Measurements from ENCODE around the gene TMEM219. TPM values are rescaled to one million over a fixed set of nuclear protein-coding genes. Genes with fewer than 3 reads are reported as not detected.

The TMEM219 gene
- total RNA-seq, 2 donors from 2014 or later, result 122 to 136 TPM

DNA sequence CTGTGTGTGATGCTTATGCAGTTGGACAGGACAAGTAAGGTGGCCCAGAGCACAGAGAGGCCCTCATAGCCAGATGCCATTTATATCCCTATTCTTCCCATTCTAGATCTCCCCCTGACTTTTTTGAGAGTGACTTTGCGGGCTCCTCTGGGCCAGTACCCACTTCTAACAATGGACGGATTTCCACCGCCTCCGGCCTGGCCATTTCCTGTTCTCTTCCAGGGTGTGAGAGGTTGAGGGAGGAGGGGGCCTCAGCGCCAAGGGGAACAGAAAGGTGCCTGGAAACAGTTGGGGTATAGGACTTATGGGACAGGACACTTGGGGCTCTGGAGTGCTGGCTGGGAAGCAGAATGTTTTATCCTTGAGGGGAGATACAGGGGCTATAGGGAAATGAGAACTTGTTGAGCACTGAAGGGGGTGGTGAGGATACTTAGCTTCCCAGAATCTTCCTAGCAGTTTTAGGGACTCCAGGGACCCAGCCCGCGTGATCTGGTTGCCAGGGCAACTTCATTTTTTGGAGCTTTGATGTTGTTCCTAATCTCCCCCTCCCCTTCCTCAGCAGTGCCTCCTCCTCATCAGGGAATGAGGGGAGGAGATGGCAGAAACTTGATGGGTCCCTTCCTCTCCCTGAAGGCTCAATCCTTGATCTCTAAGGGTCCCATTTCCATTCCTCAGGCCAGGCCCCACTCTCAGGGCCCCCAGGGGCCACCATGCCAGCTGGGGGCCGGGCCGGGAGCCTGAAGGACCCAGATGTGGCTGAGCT is 15.4 kb downstream of the TMEM219 start:
- Mint-ChIP-seq H3K4me1 (peaks cover 21% of the 10 kb centered on the region), H3K9me3 (peaks cover 8% of the 10 kb centered on the region), H3K36me3 (ENCODE audit: low read depth) (peaks cover 47% of the 10 kb centered on the region), H3K27me3 (ENCODE audit: insufficient read depth) (peaks cover 2% of the 10 kb centered on the region), H3K27ac (peak overlapping the region; percentile 75), H3K4me3 (no peak overlapping the region)
- WGBS, 2 experiments (ENCODE audit: insufficient coverage in 1 of 2, insufficient read length in 1 of 2), result 82 to 92% methylated on average over 3 to 9 of the region's 9 CpGs
- peaks cover 55% of the 10 kb centered on the region for H3K36me3 ChIP-seq (ENCODE audit: control insufficient read depth, insufficient read depth, low read length)
- DNase-seq, result no peak
- H3K9me3 ChIP-seq (ENCODE audit: control insufficient read depth, low read length), result peaks cover 9% of the 10 kb centered on the region
- TF ChIP-seq CTCF (conservative IDR thresholded peaks at IDR 0.05), result no peak
- no peaks in the 10 kb centered on the region for H3K27me3 ChIP-seq (ENCODE audit: control insufficient read depth, insufficient read depth, low read length, poor library complexity, severe bottlenecking)
- H3K4me3 ChIP-seq (ENCODE audit: low read length), result peak overlapping the region; percentile 96
- H3K27ac ChIP-seq (ENCODE audit: low read depth, low read length), result no peak overlapping the region
- peaks cover 9% of the 10 kb centered on the region for H3K4me1 ChIP-seq (ENCODE audit: control insufficient read depth, insufficient read depth, low read length)
- H3K9ac ChIP-seq (ENCODE audit: extremely low read depth, low read length, poor library complexity, severe bottlenecking), result no peak overlapping the region

GRCh38 chr16:29978081-29978480 is 16.2 kb downstream of the TMEM219 start:
- H3K4me1 Mint-ChIP-seq, result peaks cover 21% of the 10 kb centered on the region

GRCh38 chr16:29978564-29979270 is 16.8 kb downstream of the TMEM219 start:
- H3K27me3 Mint-ChIP-seq (ENCODE audit: insufficient read depth), result no peaks in the 10 kb centered on the region
- Histone ChIP-seq H3K27ac (ENCODE audit: low read depth, low read length) (no peak overlapping the region), H3K4me1 (ENCODE audit: control insufficient read depth, insufficient read depth, low read length) (peaks cover 9% of the 10 kb centered on the region), H3K27me3 (ENCODE audit: control insufficient read depth, insufficient read depth, low read length, poor library complexity, severe bottlenecking) (no peaks in the 10 kb centered on the region), H3K36me3 (ENCODE audit: control insufficient read depth, insufficient read depth, low read length) (peaks cover 59% of the 10 kb centered on the region), H3K9me3 (ENCODE audit: control insufficient read depth, low read length) (no peaks in the 10 kb centered on the region), H3K9ac (ENCODE audit: extremely low read depth, low read length, poor library complexity, severe bottlenecking) (no peak overlapping the region), H3K4me3 (ENCODE audit: low read length) (no peak overlapping the region)
- 92 to 94% methylated on average over 3 to 9 of the region's 9 CpGs for WGBS, 2 experiments (ENCODE audit: insufficient coverage in 1 of 2, insufficient read length in 1 of 2)
- H3K27ac Mint-ChIP-seq, result no peak overlapping the region
- no peaks in the 10 kb centered on the region for H3K9me3 Mint-ChIP-seq
- no peak for DNase-seq
- TF ChIP-seq CTCF (conservative IDR thresholded peaks at IDR 0.05), result no peak
- H3K4me1 Mint-ChIP-seq, result peaks cover 21% of the 10 kb centered on the region
- no peak overlapping the region for H3K4me3 Mint-ChIP-seq
- H3K36me3 Mint-ChIP-seq (ENCODE audit: low read depth), result peaks cover 48% of the 10 kb centered on the region

More at GRCh38 chr16:29978081-29978480, 16.2 kb downstream of the TMEM219 start:
- Mint-ChIP-seq H3K27me3 (ENCODE audit: insufficient read depth) (peaks cover 2% of the 10 kb centered on the region), H3K27ac (no peak overlapping the region), H3K36me3 (ENCODE audit: low read depth) (peaks cover 46% of the 10 kb centered on the region), H3K4me3 (no peak overlapping the region), H3K9me3 (peaks cover 3% of the 10 kb centered on the region)
- Histone ChIP-seq H3K4me1 (ENCODE audit: control insufficient read depth, insufficient read depth, low read length) (peaks cover 9% of the 10 kb centered on the region), H3K9ac (ENCODE audit: extremely low read depth, low read length, poor library complexity, severe bottlenecking) (no peak overlapping the region), H3K4me3 (ENCODE audit: low read length) (no peak overlapping the region), H3K9me3 (ENCODE audit: control insufficient read depth, low read length) (peaks cover under 1% of the 10 kb centered on the region), H3K27ac (ENCODE audit: low read depth, low read length) (no peak overlapping the region), H3K36me3 (ENCODE audit: control insufficient read depth, insufficient read depth, low read length) (peaks cover 55% of the 10 kb centered on the region), H3K27me3 (ENCODE audit: control insufficient read depth, insufficient read depth, low read length, poor library complexity, severe bottlenecking) (no peaks in the 10 kb centered on the region)
- no peak for TF ChIP-seq CTCF (conservative IDR thresholded peaks at IDR 0.05)
- DNase-seq, result no peak
- 95% methylated on average over 4 to 9 of the region's 9 CpGs for WGBS, 2 experiments (ENCODE audit: insufficient coverage in 1 of 2, insufficient read length in 1 of 2)
